ENCODE measurements around the gene LDLRAD4.
"Not testable (repeated sequence)": the region's sequence is repeated elsewhere in the genome, so short reads cannot be mapped to it uniquely, and the experiment has no call there.

The LDLRAD4 gene

DNA sequence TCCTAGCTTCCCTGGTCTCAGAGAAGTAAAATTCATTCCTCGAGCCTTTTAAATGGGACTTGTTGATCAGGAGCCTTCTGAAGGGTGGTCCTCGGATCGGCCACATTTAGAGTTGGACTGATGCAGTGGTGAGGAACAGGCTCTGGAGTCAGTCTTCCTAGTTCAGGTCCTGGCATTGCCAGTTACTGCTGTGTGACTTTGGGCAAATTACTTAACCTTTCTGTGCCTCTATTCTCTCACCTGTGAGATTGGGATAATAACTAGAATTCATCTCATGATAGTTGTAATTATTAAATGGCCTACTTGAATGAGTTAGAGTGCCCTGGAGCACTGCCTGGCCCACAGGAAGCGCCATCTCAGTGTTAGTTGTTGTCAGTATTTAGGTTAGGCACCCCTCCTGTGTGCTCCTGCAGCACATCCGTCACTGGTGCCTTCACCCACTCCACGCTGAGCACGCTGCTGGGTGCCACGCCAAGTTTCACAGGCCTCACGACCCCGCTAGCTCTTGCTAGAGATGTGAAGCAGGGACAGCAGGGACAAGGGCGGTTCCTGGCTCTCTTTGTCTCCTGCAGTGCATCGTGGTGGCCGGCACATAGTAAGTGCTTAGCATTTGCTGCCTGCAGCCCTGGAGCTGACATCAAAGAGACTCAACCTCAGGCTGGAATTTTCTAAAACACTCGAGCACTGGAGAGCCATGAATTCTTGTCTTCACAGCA is 384.9 kb downstream of the LDLRAD4 start:
- DNase-seq (ENCODE audit: insufficient read length, low spot score) (no peak), FAIRE-seq (no peak)
- no peak for TF ChIP-seq POLR2A (IDR thresholded peaks at IDR 0.05; ENCODE audit: low read depth, low read length)

GRCh38 chr18:13604786-13605185 is 386.2 kb downstream of the LDLRAD4 start:
- no peak for DNase-seq (ENCODE audit: insufficient read length, low spot score)
- no peak for FAIRE-seq
- TF ChIP-seq POLR2A (IDR thresholded peaks at IDR 0.05; ENCODE audit: low read depth, low read length): no peak

GRCh38 chr18:13605477-13605876 is 386.9 kb downstream of the LDLRAD4 start:
- DNase-seq (ENCODE audit: insufficient read length, low spot score): no peak
- no peak for TF ChIP-seq POLR2A (IDR thresholded peaks at IDR 0.05; ENCODE audit: low read depth, low read length)
- no peak for FAIRE-seq

DNA sequence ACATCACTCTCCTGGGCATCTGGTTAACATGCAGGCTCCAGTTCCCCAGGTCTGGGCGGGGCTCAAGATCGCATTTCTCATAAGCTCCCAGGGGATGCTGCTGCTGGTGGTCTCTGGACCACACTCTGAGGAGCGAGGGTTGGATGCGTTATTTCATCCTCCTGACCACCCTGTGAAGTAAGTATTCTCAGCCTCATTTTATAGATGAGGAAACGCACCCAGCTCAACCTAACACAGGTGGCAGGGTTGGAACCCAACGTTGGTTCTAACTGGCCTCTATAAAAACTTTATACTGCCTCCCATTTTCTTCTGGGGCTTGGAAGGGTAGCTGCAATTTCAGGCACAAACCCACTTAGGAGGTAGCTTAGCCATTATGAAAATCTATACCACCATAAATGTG is 387.3 kb downstream of the LDLRAD4 start:
- no peak for TF ChIP-seq POLR2A (IDR thresholded peaks at IDR 0.05; ENCODE audit: low read depth, low read length)
- FAIRE-seq (no peak), DNase-seq (ENCODE audit: insufficient read length, low spot score) (no peak)

DNA sequence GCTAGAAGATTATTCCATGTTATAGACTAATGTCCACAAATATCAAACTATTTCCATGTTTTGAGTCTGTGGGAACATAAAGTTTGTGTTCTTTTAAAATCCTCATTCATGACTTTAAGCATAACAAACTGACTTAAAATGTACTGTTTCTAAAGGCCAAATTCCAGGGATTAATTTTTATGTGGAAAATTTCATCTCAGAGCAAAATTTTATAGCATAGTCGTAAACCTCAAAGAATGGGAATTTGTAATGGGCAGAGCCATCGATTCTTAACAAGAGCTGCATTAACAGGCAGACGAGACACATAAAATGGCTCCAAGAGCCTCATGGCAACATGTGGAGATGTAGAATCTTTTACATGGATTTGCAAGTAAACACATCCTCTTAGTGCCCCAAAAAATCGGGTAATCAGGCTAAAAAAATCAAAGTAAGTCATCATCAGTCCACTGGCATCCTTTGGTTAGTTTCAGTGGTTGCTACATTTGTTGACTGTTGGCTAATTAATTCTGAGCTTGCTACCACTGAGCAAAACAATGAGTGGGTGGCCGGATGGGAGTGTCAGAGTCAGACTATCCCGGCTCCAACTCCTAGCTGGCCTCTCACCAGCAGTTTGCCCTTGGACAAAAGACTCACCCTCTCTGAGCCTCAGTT is 388.2 kb downstream of the LDLRAD4 start:
- DNase-seq (ENCODE audit: insufficient read length, low spot score) (no peak), FAIRE-seq (no peak)
- TF ChIP-seq POLR2A (IDR thresholded peaks at IDR 0.05; ENCODE audit: low read depth, low read length): no peak

DNA sequence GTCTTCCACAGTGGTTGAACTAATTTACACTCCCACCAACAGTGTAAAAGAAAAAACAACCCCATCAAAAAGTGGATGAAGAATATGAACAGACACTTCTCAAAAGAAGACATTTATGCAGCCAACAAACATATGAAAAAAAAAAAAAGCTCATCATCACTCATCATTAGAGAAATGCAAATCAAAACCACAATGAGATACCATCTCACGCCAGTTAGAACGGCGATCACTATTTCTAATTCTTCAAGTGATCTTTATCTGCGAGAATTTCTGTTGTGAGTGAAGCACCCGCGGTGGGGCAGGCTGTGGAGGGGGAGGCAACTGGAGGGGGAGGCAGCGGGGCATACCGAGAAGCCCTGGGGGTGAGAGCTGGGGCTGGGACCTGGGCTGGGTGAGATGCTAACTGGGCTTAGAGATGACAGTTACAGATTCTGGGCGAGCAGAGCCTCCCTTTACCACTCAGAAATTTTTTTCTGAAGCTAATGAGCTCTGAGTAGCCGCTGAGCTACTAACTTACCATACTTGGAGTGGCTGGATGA is 389.5 kb downstream of the LDLRAD4 start:
- not testable (repeated sequence) for FAIRE-seq; DNase-seq (ENCODE audit: insufficient read length, low spot score)

DNA sequence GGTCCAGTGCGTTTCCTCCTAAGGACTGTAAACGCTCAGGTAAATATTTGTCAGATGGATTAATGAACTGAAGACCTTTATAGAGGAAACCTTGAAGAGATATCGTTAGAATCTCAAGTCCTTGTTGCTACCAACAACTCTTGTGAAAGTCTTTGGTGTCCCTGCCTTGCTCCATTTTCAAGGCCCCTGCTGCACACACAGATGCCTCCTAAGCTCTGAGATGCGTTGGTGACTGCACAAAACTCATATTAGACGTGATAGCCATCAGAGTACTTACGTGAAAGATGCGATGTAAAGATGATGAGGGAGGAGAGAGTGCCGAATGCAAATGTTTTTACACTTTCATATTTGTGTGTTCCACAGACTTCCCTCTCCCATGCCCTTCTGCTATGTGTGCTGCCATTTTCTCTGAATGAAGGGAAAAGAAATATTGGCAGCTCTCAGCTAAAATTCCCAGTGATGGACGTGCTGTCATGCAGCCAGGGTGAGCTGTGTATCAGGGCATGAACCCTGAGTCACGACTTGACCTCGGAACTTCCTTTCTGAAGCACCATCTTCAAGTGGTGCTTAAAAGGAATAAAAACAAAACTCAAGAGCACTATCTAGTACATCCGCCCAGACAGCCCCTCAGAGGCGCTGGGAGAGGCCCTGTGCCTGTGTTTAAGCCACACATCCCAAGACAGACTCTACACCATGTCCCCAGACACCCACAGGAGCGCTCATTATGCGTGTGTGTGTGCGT is 390.4 kb downstream of the LDLRAD4 start:
- DNase-seq (ENCODE audit: insufficient read length, low spot score): no peak
- FAIRE-seq: no peak
- no peak for TF ChIP-seq POLR2A (IDR thresholded peaks at IDR 0.05; ENCODE audit: low read depth, low read length)

DNA sequence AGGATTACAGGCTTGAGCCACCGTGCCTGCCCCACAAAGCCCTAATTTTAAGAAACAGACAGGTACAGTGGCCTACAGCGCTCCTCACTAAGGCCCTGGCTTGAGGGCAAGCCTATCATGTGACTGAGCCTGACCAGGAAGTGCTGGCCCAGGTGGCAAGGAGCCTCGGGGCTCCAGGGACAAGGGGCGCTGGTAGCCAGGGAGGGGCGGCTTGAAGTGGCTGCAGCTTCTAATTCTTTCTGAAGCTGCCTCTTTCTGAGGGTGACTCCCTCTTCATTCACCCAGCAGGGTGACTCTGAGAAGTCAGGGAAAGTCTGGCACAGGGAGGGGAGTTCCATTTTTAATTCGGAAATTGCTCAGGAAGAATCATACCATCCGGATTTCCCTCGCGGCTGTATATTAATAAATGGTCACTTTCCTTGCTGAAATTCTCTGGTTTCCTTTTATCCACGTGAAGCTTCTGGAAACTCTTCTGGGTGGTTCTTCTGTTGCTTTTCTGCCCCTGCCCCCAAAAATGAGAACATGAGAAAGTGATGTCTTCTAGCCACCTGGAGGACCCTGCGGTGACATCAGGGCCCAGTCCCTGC is 392.1 kb downstream of the LDLRAD4 start:
- no peak for TF ChIP-seq POLR2A (IDR thresholded peaks at IDR 0.05; ENCODE audit: low read depth, low read length)
- DNase-seq (ENCODE audit: insufficient read length, low spot score) (no peak), FAIRE-seq (no peak)

GRCh38 chr18:13611142-13611600 is 392.6 kb downstream of the LDLRAD4 start:
- no peak for TF ChIP-seq POLR2A (IDR thresholded peaks at IDR 0.05; ENCODE audit: low read depth, low read length)
- DNase-seq (ENCODE audit: insufficient read length, low spot score): no peak
- FAIRE-seq: no peak

DNA sequence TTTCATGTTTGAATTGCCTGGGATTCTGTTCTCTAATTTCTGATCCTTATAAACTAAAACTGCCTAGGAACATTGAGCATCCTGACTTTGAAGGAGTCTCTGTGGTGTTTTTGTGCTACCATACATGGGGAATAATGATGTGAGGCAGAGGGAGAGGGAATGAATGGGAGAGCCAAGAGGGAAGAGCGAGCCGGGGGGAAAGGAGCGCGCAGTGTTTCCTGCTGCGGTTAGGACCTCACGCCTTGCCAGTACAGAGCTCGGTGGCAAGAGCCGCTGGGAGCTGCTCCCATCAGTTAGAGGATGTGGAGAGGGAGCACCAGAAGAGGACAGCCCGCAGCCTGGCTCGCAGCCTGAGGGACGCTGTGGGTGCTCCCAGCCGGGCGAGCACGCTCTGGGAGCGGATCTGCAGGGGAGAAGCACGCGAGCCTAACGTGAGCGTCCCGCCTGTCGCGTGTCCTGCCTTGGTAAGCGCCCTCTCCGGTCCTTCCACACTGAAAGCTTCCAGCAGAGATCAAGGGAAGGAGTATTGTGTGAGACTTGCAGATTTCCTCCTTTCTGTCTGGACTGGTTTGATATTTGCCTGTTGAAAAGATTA is 393.1 kb downstream of the LDLRAD4 start:
- DNase-seq (ENCODE audit: insufficient read length, low spot score): no peak
- TF ChIP-seq POLR2A (IDR thresholded peaks at IDR 0.05; ENCODE audit: low read depth, low read length): no peak
- no peak for FAIRE-seq

DNA sequence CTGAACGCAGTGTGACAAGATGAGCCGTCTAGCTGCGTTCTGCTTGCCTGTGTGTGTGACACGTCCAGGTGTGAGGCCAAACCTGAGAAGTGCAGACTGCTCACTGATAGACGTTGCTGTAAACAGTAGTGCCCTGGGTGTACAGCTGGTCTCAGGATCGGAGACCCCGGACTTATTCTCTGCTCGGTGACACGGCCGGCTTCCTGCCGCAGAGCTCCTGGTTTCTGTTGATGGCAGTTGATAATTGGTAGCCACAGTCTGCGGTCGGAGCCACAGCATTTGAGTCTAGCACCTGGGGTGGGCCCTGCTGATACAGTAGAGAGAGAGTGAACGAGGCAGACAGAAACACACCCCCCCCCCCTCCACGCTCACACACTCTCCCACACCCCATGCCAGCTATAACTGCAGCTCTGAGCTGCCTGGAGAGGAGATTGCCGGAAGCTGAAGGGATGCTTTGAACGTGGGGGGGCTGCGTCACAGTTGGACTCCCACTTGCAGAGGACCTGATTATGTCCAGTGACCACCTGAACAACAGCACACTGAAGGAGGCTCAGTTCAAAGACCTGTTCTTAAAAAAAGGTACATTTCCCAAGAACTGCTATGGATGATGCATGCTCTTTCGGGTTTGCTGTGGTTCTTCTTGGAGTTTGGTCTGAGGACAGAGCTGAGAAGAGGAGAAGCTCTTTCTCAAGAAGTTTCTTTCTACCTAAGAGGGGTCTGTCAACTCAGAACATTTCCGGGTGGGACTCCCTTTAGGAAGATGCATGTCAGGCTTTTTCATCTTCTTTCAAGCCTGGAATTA is 393.8 kb downstream of the LDLRAD4 start:
- no peak for TF ChIP-seq POLR2A (IDR thresholded peaks at IDR 0.05; ENCODE audit: low read depth, low read length)
- no peak for DNase-seq (ENCODE audit: insufficient read length, low spot score)
- no peak for FAIRE-seq

DNA sequence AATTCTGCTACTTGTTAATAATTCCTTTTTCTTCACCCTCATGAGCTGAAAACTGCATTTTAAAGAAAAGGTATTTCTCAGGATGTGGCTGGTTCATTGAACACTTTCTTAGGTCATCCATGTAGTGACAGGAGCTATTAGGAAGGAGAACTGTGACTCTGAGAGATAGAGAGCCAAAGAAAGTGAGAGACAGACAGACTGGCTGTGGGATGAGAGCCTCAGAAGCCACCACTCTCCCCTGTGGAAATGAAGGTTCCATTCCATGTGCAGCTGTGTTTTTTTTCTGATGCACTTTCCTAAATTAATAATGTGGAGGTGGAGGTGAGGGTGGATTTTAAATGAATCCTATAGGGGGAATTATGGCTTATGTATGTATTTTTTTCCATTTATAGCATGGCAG is 394.5 kb downstream of the LDLRAD4 start:
- DNase-seq (ENCODE audit: insufficient read length, low spot score) (no peak), FAIRE-seq (no peak)
- TF ChIP-seq POLR2A (IDR thresholded peaks at IDR 0.05; ENCODE audit: low read depth, low read length): no peak

Data from H54 (cell line).